Colonic mucosa (tissue), 4 donors: Measurements from ENCODE around the gene GABBR1. TPM values are rescaled to one million over a fixed set of nuclear protein-coding genes. Genes with fewer than 3 reads are reported as not detected.

Experiments used
- DNase-seq: peaks from one replicate; pipeline ENCODE4 v3.0.0-alpha.2; 2020
- H3K27ac ChIP-seq: fragments of 200-600 bp; one replicate; pipeline ENCODE4 v1.8.0; 2021
- H3K27me3 ChIP-seq: fragments of 200-600 bp; one replicate; pipeline ENCODE4 v1.8.0; 2021
- H3K36me3 ChIP-seq: fragments of 200-600 bp; one replicate; pipeline ENCODE4 v1.8.0; 2021
- H3K4me1 ChIP-seq: fragments of 200-600 bp; one replicate; pipeline ENCODE4 v1.8.0; 2021; ENCODE audit warnings: mild to moderate bottlenecking
- H3K4me3 ChIP-seq: fragments of 200-600 bp; one replicate; pipeline ENCODE4 v1.8.0; 2021
- H3K9ac ChIP-seq, 2 donors: one replicate each; pipeline ENCODE4 v1.7.0; 2013; ENCODE audit warnings: control low read depth in 2 of 2, low read depth in 2 of 2, low read length in 2 of 2
- H3K9me3 ChIP-seq: fragments of 200-600 bp; one replicate; pipeline ENCODE4 v1.8.0; 2021
- CTCF ChIP-seq: fragments of 200-600 bp; IDR thresholded peaks from one replicate; pipeline ENCODE4 v1.8.0; 2022; ENCODE audit warnings: antibody characterized with exemption, mild to moderate bottlenecking
- intact Hi-C: fragments of 100-400 bp; cut with DNase I; formaldehyde crosslinking; loops from one replicate; pipeline ENCODE4 v1.14.1; 2022
- total RNA-seq, 2 donors: library from RNA; stranded (reverse); fragmentation: NEBNext Ultra II Directional in 1 of 2; extraction: Animal tissue kit (Norgen Biotek cat#: 25700) in 1 of 2; gene quantifications; one replicate each; pipeline ENCODE4 v1.2.1, GENCODE V29; 2021
- donor health status: healthy.
- donor health status: DM: no; HTN: no; CAD: no.
- donor health status: DM: no; HTN: no; CAD: no.

The GABBR1 gene
- 10 to 100 TPM; 15.5 to 18.6 TPM for total RNA-seq

GRCh38 chr6:29632789-29633533 lies at the start of gene GABBR1:
GABBR1 (minus strand) TSS chr6:29633183; CDS start chr6:29632385, 798 bp downstream.
- intact Hi-C loops: no loop called here
- no peaks in the 10 kb centered on the region for H3K36me3 ChIP-seq
- DNase-seq: peak; percentile 90
- H3K4me1 ChIP-seq: peaks cover 6% of the 10 kb centered on the region
- no peaks in the 10 kb centered on the region for H3K9me3 ChIP-seq
- H3K4me3 ChIP-seq: peak within 1 kb of the TSS; percentile 60
- H3K27ac ChIP-seq: peak within 1 kb of the TSS; percentile 49
- TF ChIP-seq CTCF: no peak
- H3K9ac ChIP-seq: peak within 1 kb of the TSS; percentile 48 to 61
- H3K27me3 ChIP-seq: no peaks in the 10 kb centered on the region

GRCh38 chr6:29681811-29682210 lies 48.8 kb upstream of the GABBR1 start:
- no peak overlapping the region for H3K27ac ChIP-seq
- no peaks in the 10 kb centered on the region for H3K9me3 ChIP-seq
- no peak for TF ChIP-seq CTCF
- H3K36me3 ChIP-seq: no peaks in the 10 kb centered on the region
- H3K9ac ChIP-seq: no peak overlapping the region
- H3K27me3 ChIP-seq: no peaks in the 10 kb centered on the region
- DNase-seq: no peak
- no peaks in the 10 kb centered on the region for H3K4me1 ChIP-seq
- no peak overlapping the region for H3K4me3 ChIP-seq
- intact Hi-C loops: no loop called here

- H3K36me3 ChIP-seq: no peaks in the 10 kb centered on the region
- H3K4me3 ChIP-seq: no peak within 1 kb of the TSS
- intact Hi-C loops: no loop called here
- no peaks in the 10 kb centered on the region for H3K27me3 ChIP-seq
- TF ChIP-seq CTCF: no peak
- peak within 1 kb of the TSS in 1 of 2 donors; percentile 56 for H3K9ac ChIP-seq
- H3K4me1 ChIP-seq: no peaks in the 10 kb centered on the region
- DNase-seq: no peak
- no peaks in the 10 kb centered on the region for H3K9me3 ChIP-seq
- H3K27ac ChIP-seq: no peak within 1 kb of the TSS
Observed at GRCh38 chr6:29680904-29681303, 47.9 kb upstream of the GABBR1 start, which contains the start of gene ZFP57. ZFP57 (minus strand) TSS chr6:29681152; CDS start chr6:29677003, 4,149 bp downstream.

GRCh38 chr6:29680416-29680815 lies 47.4 kb upstream of the GABBR1 start:
- no peaks in the 10 kb centered on the region for H3K27me3 ChIP-seq
- H3K9me3 ChIP-seq: no peaks in the 10 kb centered on the region
- DNase-seq: no peak
- no peak overlapping the region for H3K4me3 ChIP-seq
- no peaks in the 10 kb centered on the region for H3K36me3 ChIP-seq
- intact Hi-C loops: no loop called here
- H3K4me1 ChIP-seq: no peaks in the 10 kb centered on the region
- peak overlapping the region in 1 of 2 donors; percentile 56 for H3K9ac ChIP-seq
- no peak overlapping the region for H3K27ac ChIP-seq
- no peak for TF ChIP-seq CTCF

GRCh38 chr6:29679962-29680361 lies 47.0 kb upstream of the GABBR1 start:
- DNase-seq: no peak
- intact Hi-C loops: no loop called here
- Histone ChIP-seq H3K27me3 (no peaks in the 10 kb centered on the region), H3K27ac (no peak overlapping the region), H3K36me3 (no peaks in the 10 kb centered on the region), H3K4me3 (no peak overlapping the region), H3K9ac (no peak overlapping the region), H3K4me1 (no peaks in the 10 kb centered on the region), H3K9me3 (no peaks in the 10 kb centered on the region)
- TF ChIP-seq CTCF: no peak
